Measurements from ENCODE around the gene APMAP.

DNA sequence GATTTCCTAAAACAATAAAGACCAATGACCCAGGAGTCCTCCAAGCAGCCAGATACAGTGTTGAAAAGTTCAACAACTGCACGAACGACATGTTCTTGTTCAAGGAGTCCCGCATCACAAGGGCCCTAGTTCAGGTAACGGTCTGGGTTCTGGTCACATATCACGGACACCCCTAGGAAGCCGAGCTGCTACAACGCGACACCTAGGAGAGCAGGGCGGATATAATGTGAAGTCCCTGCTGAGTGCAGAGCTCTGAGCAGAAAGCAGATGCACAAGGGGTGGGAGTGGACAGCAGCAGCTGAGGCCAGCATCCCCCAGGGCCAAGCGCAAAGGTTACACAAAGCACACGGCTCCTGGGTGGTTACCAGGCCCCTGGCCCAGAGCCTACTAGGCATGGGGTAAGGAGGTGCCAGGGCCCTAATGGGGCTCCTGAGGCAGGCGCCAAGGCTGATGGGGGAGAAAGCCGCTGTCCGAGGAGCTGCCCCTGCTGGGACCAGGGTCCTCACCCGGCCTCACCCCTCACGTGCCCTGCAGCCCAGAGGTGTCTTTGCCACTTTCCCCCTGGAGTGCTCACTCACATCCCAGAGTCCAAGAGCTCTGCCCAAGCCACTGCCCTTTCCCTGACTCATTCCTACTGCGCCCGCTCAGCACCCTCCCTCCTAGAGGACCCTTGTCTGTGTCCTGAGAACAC is 35.1 kb downstream of the APMAP start:
- TF ChIP-seq, protein P1, sequence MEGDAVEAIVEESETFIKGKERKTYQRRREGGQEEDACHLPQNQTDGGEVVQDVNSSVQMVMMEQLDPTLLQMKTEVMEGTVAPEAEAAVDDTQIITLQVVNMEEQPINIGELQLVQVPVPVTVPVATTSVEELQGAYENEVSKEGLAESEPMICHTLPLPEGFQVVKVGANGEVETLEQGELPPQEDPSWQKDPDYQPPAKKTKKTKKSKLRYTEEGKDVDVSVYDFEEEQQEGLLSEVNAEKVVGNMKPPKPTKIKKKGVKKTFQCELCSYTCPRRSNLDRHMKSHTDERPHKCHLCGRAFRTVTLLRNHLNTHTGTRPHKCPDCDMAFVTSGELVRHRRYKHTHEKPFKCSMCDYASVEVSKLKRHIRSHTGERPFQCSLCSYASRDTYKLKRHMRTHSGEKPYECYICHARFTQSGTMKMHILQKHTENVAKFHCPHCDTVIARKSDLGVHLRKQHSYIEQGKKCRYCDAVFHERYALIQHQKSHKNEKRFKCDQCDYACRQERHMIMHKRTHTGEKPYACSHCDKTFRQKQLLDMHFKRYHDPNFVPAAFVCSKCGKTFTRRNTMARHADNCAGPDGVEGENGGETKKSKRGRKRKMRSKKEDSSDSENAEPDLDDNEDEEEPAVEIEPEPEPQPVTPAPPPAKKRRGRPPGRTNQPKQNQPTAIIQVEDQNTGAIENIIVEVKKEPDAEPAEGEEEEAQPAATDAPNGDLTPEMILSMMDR (IDR thresholded peaks at IDR 0.05 in 8 of 11, conservative IDR thresholded peaks at IDR 0.05 in 3 of 11), result no peak
- TF ChIP-seq POLR2AphosphoS5 (IDR thresholded peaks at IDR 0.05) (peak in 2 of 3 donors; percentile 8 to 69), POLR2A (IDR thresholded peaks at IDR 0.05) (no peak)
